ENCODE measurements around the gene SOX13.
"Not testable (repeated sequence)": the region's sequence is repeated elsewhere in the genome, so short reads cannot be mapped to it uniquely, and the experiment has no call there.

The SOX13 gene

DNA sequence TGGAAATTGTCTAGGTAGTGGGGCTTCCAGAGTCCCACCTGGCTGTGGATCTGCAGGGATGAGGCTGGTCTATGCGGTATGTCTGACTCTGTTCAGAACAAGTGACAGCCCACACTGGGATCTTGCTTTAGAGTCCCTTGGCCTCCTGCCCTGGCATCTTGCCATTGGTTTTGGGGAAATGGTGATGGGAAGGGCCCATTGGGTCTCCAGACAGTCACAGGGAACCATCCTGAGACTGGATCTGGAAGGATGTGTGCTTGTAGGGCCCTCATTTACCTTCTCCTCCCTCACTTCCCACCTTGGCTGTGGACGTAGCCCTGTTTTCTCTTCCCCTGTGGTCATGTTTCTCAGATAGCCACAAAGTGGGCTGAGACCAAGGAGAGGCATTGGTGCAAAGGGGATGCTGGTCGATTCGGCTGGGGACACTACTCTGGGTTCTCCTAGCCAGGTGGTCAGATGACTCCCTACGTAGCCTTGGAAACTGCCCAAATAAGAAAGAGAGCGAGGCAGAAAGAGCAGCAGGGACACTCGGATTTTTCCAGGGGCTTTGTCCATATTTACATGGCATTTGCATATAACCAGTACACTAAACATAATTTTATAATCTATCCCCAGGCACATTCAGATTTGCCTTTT is 15.1 kb downstream of the SOX13 start:
- no peaks in the 10 kb centered on the region for H3K27me3 ChIP-seq (ENCODE audit: control insufficient read depth, insufficient read depth, low read length)

DNA sequence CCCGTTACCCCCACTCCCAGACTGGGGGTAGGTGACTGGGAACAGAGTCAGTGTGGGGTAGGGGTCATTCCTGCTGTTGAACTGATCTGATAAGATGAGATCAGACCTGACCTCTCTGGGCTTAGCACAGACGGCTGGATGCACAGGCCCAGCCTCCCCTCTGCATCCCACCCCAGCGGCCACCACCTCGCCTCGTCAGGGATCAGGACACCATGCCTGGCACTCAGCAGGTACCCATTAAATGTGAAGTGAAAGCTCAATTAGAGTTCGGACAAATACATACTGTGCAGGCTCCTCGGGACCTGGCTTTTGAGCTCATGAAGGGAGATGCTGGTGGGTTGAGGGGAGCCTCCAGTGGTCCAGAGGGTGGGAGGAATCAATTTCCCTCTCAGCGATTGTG is 15.7 kb downstream of the SOX13 start:
- H3K4me3 ChIP-seq (ENCODE audit: low read depth, low read length), result no peak overlapping the region
- H3K36me3 ChIP-seq (ENCODE audit: control insufficient read depth, insufficient read depth, low read length), result no peaks in the 10 kb centered on the region; the same call in 1 of the 2 replicates
- H3K27ac ChIP-seq (ENCODE audit: low read depth, low read length), result no peak overlapping the region
- no peak overlapping the region for H3K9ac ChIP-seq (ENCODE audit: low read depth, low read length)
- H3K4me1 ChIP-seq (ENCODE audit: control insufficient read depth, insufficient read depth, low read length), result peaks cover 72% of the 10 kb centered on the region
- H3K27me3 ChIP-seq (ENCODE audit: control insufficient read depth, insufficient read depth, low read length), result no peaks in the 10 kb centered on the region
- H3K9me3 ChIP-seq (ENCODE audit: control insufficient read depth, insufficient read depth, low read length), result no peaks in the 10 kb centered on the region

More for the DNA sequence above, 15.1 kb downstream of the SOX13 start:
- Histone ChIP-seq H3K9ac (ENCODE audit: low read depth, low read length) (no peak overlapping the region), H3K36me3 (ENCODE audit: control insufficient read depth, insufficient read depth, low read length) (no peaks in the 10 kb centered on the region; the same call in 1 of the 2 replicates), H3K9me3 (ENCODE audit: control insufficient read depth, insufficient read depth, low read length) (no peaks in the 10 kb centered on the region), H3K4me1 (ENCODE audit: control insufficient read depth, insufficient read depth, low read length) (peaks cover 72% of the 10 kb centered on the region), H3K4me3 (ENCODE audit: low read depth, low read length) (no peak overlapping the region), H3K27ac (ENCODE audit: low read depth, low read length) (no peak overlapping the region)

DNA sequence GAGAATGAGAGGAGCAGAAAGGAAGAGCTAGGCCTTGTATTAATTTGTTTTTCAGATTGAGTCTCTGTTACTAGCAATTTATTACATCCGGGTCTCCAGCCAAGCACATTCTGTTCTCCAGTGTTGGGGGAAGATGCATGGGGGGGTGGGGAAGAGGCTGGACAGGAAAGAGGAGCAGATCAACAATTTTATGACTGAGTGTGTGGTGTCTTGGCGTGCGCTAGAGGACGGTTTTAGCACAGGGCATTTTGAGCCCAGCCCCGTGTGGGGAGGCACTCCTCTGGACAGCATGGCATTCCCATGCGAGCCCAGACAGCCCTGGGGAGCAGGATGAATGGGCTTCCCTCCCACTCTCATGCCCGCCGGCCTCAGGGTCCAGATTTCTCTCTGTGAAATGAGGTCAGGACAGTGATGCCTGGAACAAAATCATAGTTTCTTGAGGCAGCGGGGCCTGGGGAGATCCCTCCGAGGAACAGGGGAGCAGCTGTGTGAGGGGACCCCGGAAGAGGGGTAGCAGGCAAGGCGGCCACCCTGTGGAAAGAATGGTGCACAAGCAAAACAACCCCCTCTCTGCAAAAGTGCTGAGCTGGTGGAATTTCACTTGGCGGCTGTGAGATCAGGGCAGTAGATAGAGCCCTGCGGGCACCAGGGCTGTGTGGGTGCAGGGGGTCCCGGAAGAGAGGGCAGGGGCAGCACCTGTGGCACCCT is 16.3 kb downstream of the SOX13 start:
- Histone ChIP-seq H3K9ac (ENCODE audit: low read depth, low read length) (no peak overlapping the region), H3K27me3 (ENCODE audit: control insufficient read depth, insufficient read depth, low read length) (no peaks in the 10 kb centered on the region), H3K27ac (ENCODE audit: low read depth, low read length) (no peak overlapping the region), H3K9me3 (ENCODE audit: control insufficient read depth, insufficient read depth, low read length) (no peaks in the 10 kb centered on the region), H3K4me1 (ENCODE audit: control insufficient read depth, insufficient read depth, low read length) (peaks cover 72% of the 10 kb centered on the region), H3K4me3 (ENCODE audit: low read depth, low read length) (no peak overlapping the region), H3K36me3 (ENCODE audit: control insufficient read depth, insufficient read depth, low read length) (no peaks in the 10 kb centered on the region)

DNA sequence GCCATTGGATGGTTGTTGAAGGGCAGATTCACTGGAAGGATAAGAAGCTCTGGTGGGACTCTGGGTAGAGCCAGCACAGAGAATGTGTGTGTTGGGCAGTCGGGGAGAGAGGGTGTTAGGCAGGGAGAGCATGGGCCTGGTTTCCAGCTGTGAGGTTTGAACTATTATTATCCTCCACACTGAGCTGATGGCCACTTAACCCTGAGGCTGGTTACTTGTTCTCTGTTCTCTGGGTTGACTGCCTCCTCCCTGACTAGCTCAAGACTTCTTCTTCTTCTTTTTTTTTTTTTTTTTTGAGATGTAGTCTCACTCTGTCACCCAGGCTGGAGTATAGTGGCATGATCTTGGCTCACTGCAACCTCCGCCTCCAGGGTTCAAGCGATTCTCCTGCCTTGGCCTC is 17.2 kb downstream of the SOX13 start:
- H3K4me3 ChIP-seq (ENCODE audit: low read depth, low read length); H3K27ac ChIP-seq (ENCODE audit: low read depth, low read length); H3K9ac ChIP-seq (ENCODE audit: low read depth, low read length); H3K36me3 ChIP-seq (ENCODE audit: control insufficient read depth, insufficient read depth, low read length); H3K9me3 ChIP-seq (ENCODE audit: control insufficient read depth, insufficient read depth, low read length); H3K27me3 ChIP-seq (ENCODE audit: control insufficient read depth, insufficient read depth, low read length): not testable (repeated sequence)
- peaks cover 72% of the 10 kb centered on the region for H3K4me1 ChIP-seq (ENCODE audit: control insufficient read depth, insufficient read depth, low read length)

DNA sequence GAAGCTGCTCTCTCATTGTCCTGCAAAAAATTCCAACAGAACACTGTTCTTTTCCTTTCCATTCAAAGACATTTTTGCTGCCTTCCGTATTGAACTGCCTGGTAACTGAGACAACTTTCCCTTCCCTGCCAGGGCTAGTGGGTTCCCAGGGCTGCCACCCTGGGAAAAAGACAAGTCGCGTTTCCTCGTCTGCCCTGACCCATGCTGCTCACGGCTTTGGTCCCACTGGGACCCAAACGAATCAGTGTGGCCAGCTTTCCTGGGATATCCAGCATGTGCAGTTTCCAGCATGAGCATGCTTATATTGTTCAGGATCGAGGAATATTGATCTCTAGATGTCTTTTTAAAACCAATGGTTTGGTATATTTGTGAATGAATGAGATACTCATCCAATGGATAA is 18.2 kb downstream of the SOX13 start:
- Histone ChIP-seq H3K4me1 (ENCODE audit: control insufficient read depth, insufficient read depth, low read length) (peaks cover 77% of the 10 kb centered on the region), H3K27ac (ENCODE audit: low read depth, low read length) (peak overlapping the region; percentile 4)

DNA sequence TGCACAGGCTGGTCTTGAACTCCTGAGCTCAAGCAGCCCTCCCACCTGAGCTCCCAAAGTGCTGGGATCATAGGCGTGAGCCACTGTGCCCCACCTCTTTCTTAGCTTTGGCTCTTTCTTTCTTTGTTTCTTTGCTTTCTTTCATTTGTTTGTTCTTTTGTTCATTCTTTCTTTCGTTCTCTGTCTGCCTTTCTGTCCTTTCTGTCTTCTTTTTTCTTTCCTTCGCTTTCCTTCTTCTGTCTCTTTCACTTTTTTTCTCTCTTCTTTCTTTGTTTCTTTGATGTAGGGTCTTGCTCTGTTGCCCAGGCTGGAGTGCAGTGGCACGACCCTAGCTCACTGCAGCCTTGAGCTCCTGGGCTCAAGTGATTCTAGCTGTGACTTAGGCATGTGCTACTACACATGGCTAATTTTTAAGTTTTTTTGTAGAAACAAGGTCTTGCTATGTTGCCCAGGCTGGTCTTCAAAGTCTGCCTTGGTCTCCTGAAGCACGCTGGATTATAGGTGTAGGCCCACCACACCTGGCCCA is 18.9 kb downstream of the SOX13 start:
- Histone ChIP-seq H3K36me3 (ENCODE audit: control insufficient read depth, insufficient read depth, low read length) (no peaks in the 10 kb centered on the region), H3K9me3 (ENCODE audit: control insufficient read depth, insufficient read depth, low read length) (no peaks in the 10 kb centered on the region), H3K27me3 (ENCODE audit: control insufficient read depth, insufficient read depth, low read length) (no peaks in the 10 kb centered on the region), H3K9ac (ENCODE audit: low read depth, low read length) (no peak overlapping the region), H3K27ac (ENCODE audit: low read depth, low read length) (no peak overlapping the region), H3K4me1 (ENCODE audit: control insufficient read depth, insufficient read depth, low read length) (peaks cover 80% of the 10 kb centered on the region), H3K4me3 (ENCODE audit: low read depth, low read length) (no peak overlapping the region)

More for the DNA sequence above, 18.2 kb downstream of the SOX13 start:
- Histone ChIP-seq H3K27me3 (ENCODE audit: control insufficient read depth, insufficient read depth, low read length) (no peaks in the 10 kb centered on the region), H3K4me3 (ENCODE audit: low read depth, low read length) (no peak overlapping the region), H3K9me3 (ENCODE audit: control insufficient read depth, insufficient read depth, low read length) (no peaks in the 10 kb centered on the region), H3K9ac (ENCODE audit: low read depth, low read length) (no peak overlapping the region), H3K36me3 (ENCODE audit: control insufficient read depth, insufficient read depth, low read length) (no peaks in the 10 kb centered on the region)

DNA sequence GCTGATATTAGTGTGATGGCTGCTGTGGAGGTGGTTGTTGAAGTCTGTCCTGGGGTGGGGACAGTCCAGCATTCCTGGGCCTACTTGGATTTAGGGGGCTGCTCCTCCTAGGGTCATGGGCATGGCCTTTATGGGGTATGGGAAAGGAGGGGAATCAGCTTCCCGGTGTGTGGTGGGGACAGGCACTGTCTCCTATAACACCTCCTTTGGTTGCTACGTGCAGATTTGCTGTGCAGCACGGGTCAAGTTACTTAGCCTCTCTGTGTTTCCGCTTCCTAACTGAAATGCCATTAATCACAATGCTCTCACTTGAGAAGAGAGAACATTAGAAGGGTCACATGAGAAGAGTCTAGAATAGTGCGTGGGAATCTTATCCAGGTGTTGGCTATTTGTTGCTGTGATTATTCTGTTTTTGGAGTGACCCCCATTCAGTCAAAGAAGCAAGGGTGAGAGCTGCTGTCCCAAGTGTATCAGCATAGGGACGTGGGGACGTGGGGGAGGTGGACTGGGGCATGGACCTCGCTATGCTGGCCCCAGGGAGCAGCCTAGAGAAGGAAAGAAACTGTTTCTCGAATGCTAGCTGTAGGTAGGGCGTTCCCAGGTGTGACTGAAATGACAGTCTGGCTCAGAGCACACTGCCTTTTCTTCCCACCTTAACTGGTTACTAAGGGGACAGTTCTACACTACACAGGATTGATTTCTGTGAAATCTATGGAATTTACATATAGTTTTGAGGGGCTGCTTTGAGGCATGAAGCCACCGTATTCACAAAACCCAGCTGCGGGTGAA is 19.9 kb downstream of the SOX13 start:
- Histone ChIP-seq H3K4me3 (ENCODE audit: low read depth, low read length) (no peak overlapping the region), H3K9ac (ENCODE audit: low read depth, low read length) (no peak overlapping the region), H3K4me1 (ENCODE audit: control insufficient read depth, insufficient read depth, low read length) (peaks cover 74% of the 10 kb centered on the region), H3K36me3 (ENCODE audit: control insufficient read depth, insufficient read depth, low read length) (no peaks in the 10 kb centered on the region), H3K27me3 (ENCODE audit: control insufficient read depth, insufficient read depth, low read length) (no peaks in the 10 kb centered on the region), H3K9me3 (ENCODE audit: control insufficient read depth, insufficient read depth, low read length) (no peaks in the 10 kb centered on the region), H3K27ac (ENCODE audit: low read depth, low read length) (no peak overlapping the region)

DNA sequence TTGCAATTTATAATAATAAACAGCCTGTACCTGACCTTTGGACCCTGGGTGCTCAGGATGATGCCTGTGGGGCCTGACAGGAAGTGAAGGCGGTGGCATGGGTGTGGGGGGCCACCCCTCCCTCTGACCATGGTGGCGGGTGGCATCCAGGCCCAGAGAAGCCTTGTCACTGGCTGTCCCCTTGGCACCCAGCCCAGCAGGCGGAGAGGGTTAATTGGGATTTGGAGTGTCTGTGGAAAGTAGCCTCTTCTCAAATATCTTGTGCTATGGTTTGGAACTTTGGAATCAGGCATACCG is 20.5 kb downstream of the SOX13 start:
- Histone ChIP-seq H3K27me3 (ENCODE audit: control insufficient read depth, insufficient read depth, low read length) (no peaks in the 10 kb centered on the region), H3K36me3 (ENCODE audit: control insufficient read depth, insufficient read depth, low read length) (no peaks in the 10 kb centered on the region), H3K9ac (ENCODE audit: low read depth, low read length) (no peak overlapping the region), H3K9me3 (ENCODE audit: control insufficient read depth, insufficient read depth, low read length) (no peaks in the 10 kb centered on the region), H3K4me1 (ENCODE audit: control insufficient read depth, insufficient read depth, low read length) (peaks cover 69% of the 10 kb centered on the region), H3K4me3 (ENCODE audit: low read depth, low read length) (no peak overlapping the region), H3K27ac (ENCODE audit: low read depth, low read length) (peak overlapping the region; percentile 53)

DNA sequence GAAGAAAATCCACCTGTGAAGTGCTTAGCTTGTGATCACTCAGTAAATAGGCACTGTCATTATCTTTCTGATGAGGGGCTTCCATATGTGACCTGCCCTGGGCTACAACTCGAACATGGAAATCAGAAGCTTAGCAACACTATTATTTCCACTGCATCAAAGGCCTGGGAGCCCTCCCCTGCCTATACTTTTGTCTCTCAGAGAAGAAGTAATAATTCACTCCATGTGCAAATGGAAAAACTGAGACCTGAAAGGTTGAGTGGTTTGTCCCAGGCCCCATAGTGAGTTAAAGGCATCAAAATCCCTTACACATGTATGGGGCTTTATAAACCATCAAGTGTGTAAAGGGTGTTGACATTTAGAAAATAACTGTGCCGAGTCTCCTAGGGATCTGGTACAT is 20.9 kb downstream of the SOX13 start:
- peak overlapping the region; percentile 22; the same call in 1 of the 2 replicates for H3K4me3 ChIP-seq (ENCODE audit: low read depth, low read length)
- H3K9me3 ChIP-seq (ENCODE audit: control insufficient read depth, insufficient read depth, low read length), result no peaks in the 10 kb centered on the region
- H3K27me3 ChIP-seq (ENCODE audit: control insufficient read depth, insufficient read depth, low read length), result no peaks in the 10 kb centered on the region
- peaks cover 69% of the 10 kb centered on the region for H3K4me1 ChIP-seq (ENCODE audit: control insufficient read depth, insufficient read depth, low read length)
- no peak overlapping the region for H3K9ac ChIP-seq (ENCODE audit: low read depth, low read length)
- H3K36me3 ChIP-seq (ENCODE audit: control insufficient read depth, insufficient read depth, low read length), result no peaks in the 10 kb centered on the region
- H3K27ac ChIP-seq (ENCODE audit: low read depth, low read length), result peak overlapping the region; percentile 53

DNA sequence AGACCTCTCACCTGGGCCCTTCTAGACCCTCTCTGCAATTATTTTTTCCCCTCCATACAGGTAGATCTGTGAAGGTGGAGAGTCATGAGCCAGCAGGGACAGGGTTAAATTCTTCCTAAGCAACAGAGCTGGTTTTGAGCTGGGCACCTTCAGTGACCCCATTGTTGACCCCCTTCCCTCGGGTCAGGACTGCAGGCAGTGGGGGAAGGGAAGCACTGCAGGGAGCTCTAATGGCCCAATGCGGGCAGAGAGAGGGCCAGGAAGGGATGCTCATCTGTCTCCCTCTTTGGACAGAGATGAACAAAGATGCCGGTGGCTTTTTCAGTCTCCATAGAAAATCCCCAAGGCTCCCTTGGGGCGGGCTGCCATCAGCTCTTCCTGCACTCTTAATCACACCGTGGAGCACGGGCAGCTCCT is 21.4 kb downstream of the SOX13 start:
- Histone ChIP-seq H3K27ac (ENCODE audit: low read depth, low read length) (peak overlapping the region; percentile 53), H3K36me3 (ENCODE audit: control insufficient read depth, insufficient read depth, low read length) (no peaks in the 10 kb centered on the region), H3K27me3 (ENCODE audit: control insufficient read depth, insufficient read depth, low read length) (no peaks in the 10 kb centered on the region), H3K9me3 (ENCODE audit: control insufficient read depth, insufficient read depth, low read length) (no peaks in the 10 kb centered on the region), H3K4me3 (ENCODE audit: low read depth, low read length) (peak overlapping the region; percentile 22), H3K4me1 (ENCODE audit: control insufficient read depth, insufficient read depth, low read length) (peaks cover 68% of the 10 kb centered on the region), H3K9ac (ENCODE audit: low read depth, low read length) (no peak overlapping the region)
